ENCODE measurements around the gene MRPS9. TPM values are rescaled to one million over a fixed set of nuclear protein-coding genes. Genes with fewer than 3 reads are reported as not detected.
A peak's percentile ranks its signal among the peaks of the same experiment; 100 is the strongest.

The MRPS9 gene
- total and polyA plus RNA-seq, 2 of the 13 experiments (the other 11 are each of a cell fraction or from before 2014, with no cell fraction given), result 31.2 to 91.8 TPM

DNA sequence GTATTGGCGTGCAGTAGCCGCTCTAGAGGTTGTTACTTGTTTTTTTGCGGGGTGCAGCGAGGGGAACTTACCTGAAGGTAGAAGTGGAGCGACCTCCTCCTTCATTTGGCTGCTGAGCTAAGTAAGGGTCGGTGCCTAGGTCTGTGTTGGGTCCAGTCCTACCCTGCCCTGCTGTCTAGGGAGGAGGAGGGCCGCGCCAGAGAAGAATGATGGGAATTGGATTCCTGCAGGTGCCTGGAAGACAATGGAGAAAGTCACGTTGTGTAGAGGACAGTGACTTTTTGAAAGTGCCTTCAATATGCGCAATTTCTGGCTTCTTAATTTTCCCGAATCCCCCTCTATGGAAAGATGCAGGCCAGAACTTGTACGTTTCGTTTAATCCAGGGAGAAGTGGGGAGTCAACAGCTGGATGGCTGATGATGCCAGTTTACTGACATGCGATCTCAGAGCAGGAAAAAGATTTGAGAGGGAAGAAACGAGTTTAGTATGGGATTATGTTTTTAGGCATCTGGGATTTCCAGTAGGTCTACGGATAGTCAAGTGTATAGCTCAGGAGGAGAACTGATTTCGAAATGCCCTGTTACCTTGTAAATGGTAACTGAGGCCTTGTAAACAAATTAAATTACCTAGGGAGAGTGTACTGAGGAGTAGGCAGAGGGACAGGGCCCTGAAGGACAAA lies 653 bp downstream of the MRPS9 start (continued):
- TF ChIP-seq, protein P1, sequence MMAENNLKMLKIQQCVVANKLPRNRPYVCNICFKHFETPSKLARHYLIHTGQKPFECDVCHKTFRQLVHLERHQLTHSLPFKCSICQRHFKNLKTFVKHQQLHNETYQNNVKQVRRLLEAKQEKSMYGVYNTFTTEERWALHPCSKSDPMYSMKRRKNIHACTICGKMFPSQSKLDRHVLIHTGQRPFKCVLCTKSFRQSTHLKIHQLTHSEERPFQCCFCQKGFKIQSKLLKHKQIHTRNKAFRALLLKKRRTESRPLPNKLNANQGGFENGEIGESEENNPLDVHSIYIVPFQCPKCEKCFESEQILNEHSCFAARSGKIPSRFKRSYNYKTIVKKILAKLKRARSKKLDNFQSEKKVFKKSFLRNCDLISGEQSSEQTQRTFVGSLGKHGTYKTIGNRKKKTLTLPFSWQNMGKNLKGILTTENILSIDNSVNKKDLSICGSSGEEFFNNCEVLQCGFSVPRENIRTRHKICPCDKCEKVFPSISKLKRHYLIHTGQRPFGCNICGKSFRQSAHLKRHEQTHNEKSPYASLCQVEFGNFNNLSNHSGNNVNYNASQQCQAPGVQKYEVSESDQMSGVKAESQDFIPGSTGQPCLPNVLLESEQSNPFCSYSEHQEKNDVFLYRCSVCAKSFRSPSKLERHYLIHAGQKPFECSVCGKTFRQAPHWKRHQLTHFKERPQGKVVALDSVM (CRISPR knock-in tag; IDR thresholded peaks at IDR 0.05), result 0 out of 2 replicates have a peak, but pooled peaks have one; percentile 6
- TF ChIP-seq NFYB (CRISPR knock-in tag; IDR thresholded peaks at IDR 0.05) (no peak), GFI1 (CRISPR knock-in tag; IDR thresholded peaks at IDR 0.05; ENCODE audit: borderline replicate concordance) (0 out of 2 replicates have a peak, but pooled peaks have one; percentile 8), FOXC1 (CRISPR knock-in tag; IDR thresholded peaks at IDR 0.05; ENCODE audit: borderline replicate concordance) (peak; percentile 21; the same call in 1 of the 2 replicates), JUNB (CRISPR knock-in tag; IDR thresholded peaks at IDR 0.05; ENCODE audit: borderline replicate concordance) (no peak), NRL (CRISPR knock-in tag; IDR thresholded peaks at IDR 0.05; ENCODE audit: borderline replicate concordance) (peak; percentile 23; the same call in 1 of the 2 replicates), SNAPC2 (CRISPR knock-in tag; IDR thresholded peaks at IDR 0.05) (0 out of 2 replicates have a peak, but pooled peaks have one; percentile 59), CCDC6 (CRISPR knock-in tag; IDR thresholded peaks at IDR 0.05) (no peak), TGIF2 (CRISPR knock-in tag; IDR thresholded peaks at IDR 0.05) (no peak), ZNF20 (CRISPR knock-in tag; IDR thresholded peaks at IDR 0.05) (no peak), ZNF75D (CRISPR knock-in tag; IDR thresholded peaks at IDR 0.05; ENCODE audit: borderline replicate concordance) (no peak), ZFAT (CRISPR knock-in tag; conservative IDR thresholded peaks at IDR 0.05) (no peak), ZNF775 (CRISPR knock-in tag; IDR thresholded peaks at IDR 0.05; ENCODE audit: borderline replicate concordance) (0 out of 2 replicates have a peak, but pooled peaks have one; percentile 8), ZBTB42 (CRISPR knock-in tag; IDR thresholded peaks at IDR 0.05) (no peak), EED (CRISPR knock-in tag; IDR thresholded peaks at IDR 0.05) (0 out of 2 replicates have a peak, but pooled peaks have one; percentile 7), MYC (CRISPR knock-in tag; IDR thresholded peaks at IDR 0.05; ENCODE audit: borderline replicate concordance) (no peak)
- TF ChIP-seq, protein P2, sequence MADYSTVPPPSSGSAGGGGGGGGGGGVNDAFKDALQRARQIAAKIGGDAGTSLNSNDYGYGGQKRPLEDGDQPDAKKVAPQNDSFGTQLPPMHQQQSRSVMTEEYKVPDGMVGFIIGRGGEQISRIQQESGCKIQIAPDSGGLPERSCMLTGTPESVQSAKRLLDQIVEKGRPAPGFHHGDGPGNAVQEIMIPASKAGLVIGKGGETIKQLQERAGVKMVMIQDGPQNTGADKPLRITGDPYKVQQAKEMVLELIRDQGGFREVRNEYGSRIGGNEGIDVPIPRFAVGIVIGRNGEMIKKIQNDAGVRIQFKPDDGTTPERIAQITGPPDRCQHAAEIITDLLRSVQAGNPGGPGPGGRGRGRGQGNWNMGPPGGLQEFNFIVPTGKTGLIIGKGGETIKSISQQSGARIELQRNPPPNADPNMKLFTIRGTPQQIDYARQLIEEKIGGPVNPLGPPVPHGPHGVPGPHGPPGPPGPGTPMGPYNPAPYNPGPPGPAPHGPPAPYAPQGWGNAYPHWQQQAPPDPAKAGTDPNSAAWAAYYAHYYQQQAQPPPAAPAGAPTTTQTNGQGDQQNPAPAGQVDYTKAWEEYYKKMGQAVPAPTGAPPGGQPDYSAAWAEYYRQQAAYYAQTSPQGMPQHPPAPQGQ (CRISPR knock-in tag; IDR thresholded peaks at IDR 0.05; ENCODE audit: borderline replicate concordance), result no peak
- TF ChIP-seq, protein P3, sequence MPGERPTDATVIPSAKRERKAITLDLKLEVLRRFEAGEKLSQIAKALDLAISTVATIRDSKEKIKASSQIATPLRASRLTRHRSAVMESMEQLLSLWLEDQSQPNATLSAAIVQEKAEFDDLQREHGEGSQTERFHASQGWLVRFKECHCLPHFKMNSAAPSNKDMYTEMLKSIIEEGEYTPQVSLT (CRISPR knock-in tag; IDR thresholded peaks at IDR 0.05; ENCODE audit: borderline replicate concordance, low read depth), result no peak
- TF ChIP-seq, protein P4, sequence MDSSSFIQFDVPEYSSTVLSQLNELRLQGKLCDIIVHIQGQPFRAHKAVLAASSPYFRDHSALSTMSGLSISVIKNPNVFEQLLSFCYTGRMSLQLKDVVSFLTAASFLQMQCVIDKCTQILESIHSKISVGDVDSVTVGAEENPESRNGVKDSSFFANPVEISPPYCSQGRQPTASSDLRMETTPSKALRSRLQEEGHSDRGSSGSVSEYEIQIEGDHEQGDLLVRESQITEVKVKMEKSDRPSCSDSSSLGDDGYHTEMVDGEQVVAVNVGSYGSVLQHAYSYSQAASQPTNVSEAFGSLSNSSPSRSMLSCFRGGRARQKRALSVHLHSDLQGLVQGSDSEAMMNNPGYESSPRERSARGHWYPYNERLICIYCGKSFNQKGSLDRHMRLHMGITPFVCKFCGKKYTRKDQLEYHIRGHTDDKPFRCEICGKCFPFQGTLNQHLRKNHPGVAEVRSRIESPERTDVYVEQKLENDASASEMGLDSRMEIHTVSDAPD (CRISPR knock-in tag; IDR thresholded peaks at IDR 0.05), result 0 out of 2 replicates have a peak, but pooled peaks have one; percentile 5
- TF ChIP-seq, protein P5, sequence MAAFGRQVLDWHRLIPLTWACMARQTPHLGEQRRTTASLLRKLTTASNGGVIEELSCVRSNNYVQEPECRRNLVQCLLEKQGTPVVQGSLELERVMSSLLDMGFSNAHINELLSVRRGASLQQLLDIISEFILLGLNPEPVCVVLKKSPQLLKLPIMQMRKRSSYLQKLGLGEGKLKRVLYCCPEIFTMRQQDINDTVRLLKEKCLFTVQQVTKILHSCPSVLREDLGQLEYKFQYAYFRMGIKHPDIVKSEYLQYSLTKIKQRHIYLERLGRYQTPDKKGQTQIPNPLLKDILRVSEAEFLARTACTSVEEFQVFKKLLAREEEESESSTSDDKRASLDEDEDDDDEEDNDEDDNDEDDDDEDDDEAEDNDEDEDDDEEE (CRISPR knock-in tag; IDR thresholded peaks at IDR 0.05), result no peak

All from HepG2 (cell line).